Measurements from ENCODE around the gene SNTB2.

Gene SNTB2

GRCh38 chr16:69225121-69225520, 38.2 kb downstream of the SNTB2 start:
- TF ChIP-seq CTCF (IDR thresholded peaks at IDR 0.05; ENCODE audit: low read depth, low read length, missing control alignments), result no peak
- no peak overlapping the region for H3K4me3 ChIP-seq (ENCODE audit: low read depth, low read length)
- in situ Hi-C loops (cut with HindIII; ENCODE audit: low sequenced_read_pairs), result no loop called here
- DNase-seq (ENCODE audit: low read depth), result no peak

- DNase-seq (ENCODE audit: low read depth), result no peak
- H3K4me3 ChIP-seq (ENCODE audit: low read depth, low read length), result no peak overlapping the region
- TF ChIP-seq CTCF (IDR thresholded peaks at IDR 0.05; ENCODE audit: low read depth, low read length, missing control alignments), result no peak
- in situ Hi-C loops (cut with HindIII; ENCODE audit: low sequenced_read_pairs), result no loop called here
Measured at GRCh38 chr16:69233124-69233523, 46.2 kb downstream of the SNTB2 start.

GRCh38 chr16:69234460-69234859, 47.5 kb downstream of the SNTB2 start:
- in situ Hi-C loops (cut with HindIII; ENCODE audit: low sequenced_read_pairs), result no loop called here
- TF ChIP-seq CTCF (IDR thresholded peaks at IDR 0.05; ENCODE audit: low read depth, low read length, missing control alignments), result no peak
- no peak for DNase-seq (ENCODE audit: low read depth)
- H3K4me3 ChIP-seq (ENCODE audit: low read depth, low read length), result no peak overlapping the region

GRCh38 chr16:69236319-69236718, 49.4 kb downstream of the SNTB2 start:
- TF ChIP-seq CTCF (IDR thresholded peaks at IDR 0.05; ENCODE audit: low read depth, low read length, missing control alignments), result no peak
- H3K4me3 ChIP-seq (ENCODE audit: low read depth, low read length), result no peak overlapping the region
- DNase-seq (ENCODE audit: low read depth), result no peak
- in situ Hi-C loops (cut with HindIII; ENCODE audit: low sequenced_read_pairs), result no loop called here

- no peak for TF ChIP-seq CTCF (IDR thresholded peaks at IDR 0.05; ENCODE audit: low read depth, low read length, missing control alignments)
- in situ Hi-C loops (cut with HindIII; ENCODE audit: low sequenced_read_pairs), result no loop called here
Measured at GRCh38 chr16:69237296-69237695, 50.3 kb downstream of the SNTB2 start.

GRCh38 chr16:69239851-69240250, 52.9 kb downstream of the SNTB2 start:
- in situ Hi-C loops (cut with HindIII; ENCODE audit: low sequenced_read_pairs), result loop anchor here (5.0 kb wide), 1 partner anchor 62 kb away; no protein-coding TSS in a partner anchor
- no peak overlapping the region for H3K4me3 ChIP-seq (ENCODE audit: low read depth, low read length)
- no peak for TF ChIP-seq CTCF (IDR thresholded peaks at IDR 0.05; ENCODE audit: low read depth, low read length, missing control alignments)
- no peak for DNase-seq (ENCODE audit: low read depth)

More at GRCh38 chr16:69237296-69237695, 50.3 kb downstream of the SNTB2 start:
- H3K4me3 ChIP-seq (ENCODE audit: low read depth, low read length), result no peak overlapping the region
- no peak for DNase-seq (ENCODE audit: low read depth)

DNA sequence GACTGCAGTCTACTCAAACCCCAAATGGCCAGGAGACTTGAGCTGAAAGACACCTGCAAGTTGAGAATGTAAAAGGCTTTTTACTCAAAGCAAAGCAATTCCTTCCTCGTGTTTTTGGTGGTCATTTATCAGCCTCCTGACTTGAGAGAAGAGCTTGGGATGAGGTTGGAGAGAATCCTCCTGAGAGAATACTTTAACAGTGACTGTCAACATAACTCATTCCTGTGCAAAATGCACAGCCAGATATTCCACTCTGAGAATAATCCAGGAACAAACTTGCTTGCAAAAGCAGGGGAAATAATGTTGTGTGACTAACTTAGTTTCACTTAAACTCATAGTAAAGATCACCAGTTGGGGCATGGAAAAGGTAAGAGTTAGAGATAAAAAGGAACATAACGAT, 53.4 kb downstream of the SNTB2 start:
- in situ Hi-C loops (cut with HindIII; ENCODE audit: low sequenced_read_pairs), result loop anchor here (5.0 kb wide), 1 partner anchor 62 kb away; no protein-coding TSS in a partner anchor
- H3K4me3 ChIP-seq (ENCODE audit: low read depth, low read length), result no peak overlapping the region
- no peak for TF ChIP-seq CTCF (IDR thresholded peaks at IDR 0.05; ENCODE audit: low read depth, low read length, missing control alignments)
- no peak for DNase-seq (ENCODE audit: low read depth)

Data from astrocyte of the cerebellum (primary cell).